ENCODE results near the gene KCTD13. TPM values are rescaled to one million over a fixed set of nuclear protein-coding genes. Genes with fewer than 3 reads are reported as not detected.

KCTD13 gene
- 26.4 to 30.6 TPM (median 30.5 TPM) in 3 replicates for total RNA-seq

- peak; percentile 88 to 97 for DNase-seq (ENCODE audit: low spot score in 2 of 2, unreplicated experiment in 2 of 2)
- Mint-ChIP-seq H3K36me3 (peaks cover 3% of the 10 kb centered on the region), H3K4me1 (peaks cover 31% of the 10 kb centered on the region), H3K9me3 (no peaks in the 10 kb centered on the region), H3K27ac (peak within 1 kb of the TSS; percentile 98), H3K27me3 (ENCODE audit: low read depth) (no peaks in the 10 kb centered on the region), H3K4me3 (peak within 1 kb of the TSS; percentile 95)
- TF ChIP-seq CTCF (IDR thresholded peaks at IDR 0.05; ENCODE audit: unreplicated experiment): no peak
These were observed at the start of gene KCTD13 for GRCh38 chr16:29925781-29926710. Gene KCTD13, minus strand, starts transcription at chr16:29926226. Its CDS starts 193 bp downstream, at chr16:29926033.

GRCh38 chr16:29975134-29975538, 49.1 kb upstream of the KCTD13 start:
- peak overlapping the region; percentile 9 for H3K27ac Mint-ChIP-seq
- DNase-seq (ENCODE audit: low spot score in 2 of 2, unreplicated experiment in 2 of 2): no peak
- H3K9me3 Mint-ChIP-seq: peaks cover 4% of the 10 kb centered on the region
- peaks cover 29% of the 10 kb centered on the region for H3K4me1 Mint-ChIP-seq
- no peak for TF ChIP-seq CTCF (IDR thresholded peaks at IDR 0.05; ENCODE audit: unreplicated experiment)
- H3K4me3 Mint-ChIP-seq: peak overlapping the region; percentile 95
- H3K36me3 Mint-ChIP-seq: peaks cover 35% of the 10 kb centered on the region
- H3K27me3 Mint-ChIP-seq (ENCODE audit: low read depth): no peaks in the 10 kb centered on the region

DNA sequence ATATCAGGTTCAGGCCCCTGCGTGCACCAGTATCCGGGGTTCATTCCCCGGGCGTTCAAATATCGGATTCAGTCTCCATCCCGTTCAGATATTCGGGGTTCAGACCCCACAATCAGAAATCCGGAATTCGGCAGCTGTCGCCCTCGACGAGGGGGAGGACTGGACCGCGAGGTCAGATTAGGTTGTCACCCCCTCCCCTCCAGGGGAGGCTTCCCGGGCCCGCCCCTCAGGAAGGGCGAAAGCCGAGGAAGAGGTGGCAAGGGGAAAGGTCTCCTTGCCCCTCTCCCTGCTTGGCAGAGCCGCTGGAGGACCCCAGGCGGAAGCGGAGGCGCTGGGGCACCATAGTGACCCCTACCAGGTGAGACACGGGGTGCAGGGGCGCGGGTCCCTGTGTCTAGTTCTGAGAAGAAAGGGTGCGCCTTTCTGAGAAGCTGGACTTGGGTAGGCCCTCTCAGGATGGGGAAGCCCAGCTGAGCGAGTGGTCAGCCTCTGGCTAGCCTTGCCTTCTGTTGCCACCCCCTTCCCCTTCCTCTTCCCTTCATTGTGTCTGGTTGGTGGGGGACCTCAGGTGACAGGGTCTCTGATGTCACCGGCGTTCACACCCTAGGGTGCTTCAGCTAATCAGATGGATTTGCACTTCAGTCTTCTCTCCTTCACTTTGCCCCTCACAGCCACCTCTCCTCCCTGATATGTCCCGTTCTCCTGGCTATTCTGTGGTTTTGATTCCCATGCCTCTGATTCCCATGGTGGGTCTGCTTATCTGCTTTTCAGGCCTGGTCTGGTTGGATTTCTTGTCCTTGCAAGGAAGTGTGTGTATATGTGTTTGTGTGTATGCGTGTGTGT, 48.5 kb upstream of the KCTD13 start:
- Mint-ChIP-seq H3K27ac (peak overlapping the region; percentile 91), H3K27me3 (ENCODE audit: low read depth) (no peaks in the 10 kb centered on the region), H3K36me3 (peaks cover 34% of the 10 kb centered on the region), H3K9me3 (peaks cover 4% of the 10 kb centered on the region), H3K4me1 (peaks cover 29% of the 10 kb centered on the region), H3K4me3 (peak overlapping the region; percentile 95)
- DNase-seq (ENCODE audit: low spot score in 2 of 2, unreplicated experiment in 2 of 2): no peak
- no peak for TF ChIP-seq CTCF (IDR thresholded peaks at IDR 0.05; ENCODE audit: unreplicated experiment)

DNA sequence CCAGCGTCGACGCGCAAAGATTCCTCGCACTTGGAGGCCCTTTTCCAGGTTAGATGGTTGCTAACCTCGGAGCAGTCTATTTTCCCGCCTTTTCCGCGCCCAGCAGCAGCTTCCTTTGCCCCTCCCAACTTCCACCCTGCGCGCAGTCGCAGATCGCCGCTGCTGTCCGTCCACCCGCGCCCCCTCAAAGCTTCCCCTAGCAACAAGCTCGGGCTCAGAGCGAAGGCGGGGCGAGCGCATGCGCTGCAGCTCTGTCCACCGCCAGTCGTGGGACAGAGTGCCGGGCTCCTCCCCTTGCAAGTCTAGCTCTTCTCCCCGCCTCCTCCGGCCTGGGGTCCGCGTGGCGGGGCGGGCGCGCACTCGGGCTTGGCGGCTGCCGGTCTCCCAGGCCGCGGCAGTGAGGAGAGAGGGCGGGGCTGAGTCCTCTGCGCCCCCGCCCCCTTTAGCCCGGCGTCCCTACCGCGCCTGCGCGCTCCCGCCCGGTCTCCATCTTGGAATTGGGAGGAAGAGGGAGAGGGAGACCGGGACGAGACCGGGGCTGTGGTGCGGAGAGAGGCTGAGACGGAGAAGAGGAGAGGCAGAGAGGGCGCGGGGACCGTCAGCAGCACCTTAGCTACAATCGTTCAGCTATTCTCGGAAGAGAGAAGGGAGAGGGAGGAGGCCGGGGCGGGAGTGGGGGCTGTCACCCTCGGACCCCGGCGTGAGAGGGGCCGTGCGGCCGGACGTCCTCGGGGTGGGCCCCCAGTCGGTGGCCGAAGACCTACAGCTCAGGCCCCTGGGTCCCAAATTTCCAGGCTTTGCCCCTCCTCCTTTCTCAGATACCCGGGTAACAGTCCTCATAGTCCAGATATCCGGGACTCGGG, 47.6 kb upstream of the KCTD13 start, which contains the start of gene TAOK2:
Gene TAOK2 (plus strand): TSS at position 485 of the 863 bp plus-strand sequence. CDS start 3,905 bp downstream, outside the sequence.
- H3K4me3 Mint-ChIP-seq: peak within 1 kb of the TSS; percentile 95
- H3K36me3 Mint-ChIP-seq: peaks cover 31% of the 10 kb centered on the region
- H3K9me3 Mint-ChIP-seq: peaks cover 4% of the 10 kb centered on the region
- TF ChIP-seq CTCF (IDR thresholded peaks at IDR 0.05; ENCODE audit: unreplicated experiment): no peak
- peak; percentile 99 to 100 for DNase-seq (ENCODE audit: low spot score in 2 of 2, unreplicated experiment in 2 of 2)
- H3K4me1 Mint-ChIP-seq: peaks cover 29% of the 10 kb centered on the region
- H3K27me3 Mint-ChIP-seq (ENCODE audit: low read depth): no peaks in the 10 kb centered on the region
- peak within 1 kb of the TSS; percentile 91 for H3K27ac Mint-ChIP-seq

DNA sequence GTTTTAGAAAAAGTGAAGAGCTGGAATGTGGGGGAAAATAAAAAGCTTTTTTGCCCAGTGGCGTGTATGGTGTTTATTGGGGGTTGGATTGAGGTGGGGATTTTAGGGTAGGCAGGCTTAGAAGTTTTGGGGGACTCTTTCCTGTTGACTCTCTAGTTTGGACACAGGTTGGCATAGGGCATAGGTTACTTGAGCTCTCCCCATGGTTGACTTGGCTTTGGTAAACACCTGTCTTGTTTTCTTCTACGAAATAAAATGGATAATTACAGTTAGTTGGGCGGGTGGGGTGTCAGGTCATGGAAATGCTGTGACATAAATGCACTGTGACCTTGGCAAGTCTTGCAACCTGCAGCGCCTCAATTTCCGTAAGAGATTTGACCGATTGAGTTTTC, 47.0 kb upstream of the KCTD13 start:
- Mint-ChIP-seq H3K4me3 (no peak overlapping the region), H3K4me1 (peaks cover 29% of the 10 kb centered on the region), H3K27me3 (ENCODE audit: low read depth) (no peaks in the 10 kb centered on the region), H3K36me3 (peaks cover 32% of the 10 kb centered on the region), H3K27ac (peak overlapping the region; percentile 72), H3K9me3 (peaks cover 4% of the 10 kb centered on the region)
- DNase-seq (ENCODE audit: low spot score in 2 of 2, unreplicated experiment in 2 of 2): no peak
- TF ChIP-seq CTCF (IDR thresholded peaks at IDR 0.05; ENCODE audit: unreplicated experiment): no peak

Data from mesothelial cell of epicardium (in vitro differentiated cells).